Right kidney (tissue), 1 donor: ENCODE data around the gene MYO1C.
A peak's percentile ranks its signal among the peaks of the same experiment; 100 is the strongest.
"Not testable (repeated sequence)": the region's sequence is repeated elsewhere in the genome, so short reads cannot be mapped to it uniquely, and the experiment has no call there.

Experiments used
- DNase-seq: peaks from one replicate; pipeline ENCODE4 v3.0.0-alpha.2; 2016

The MYO1C gene

GRCh38 chr17:1464186-1464585, 28.3 kb downstream of the MYO1C start:
- DNase-seq = no peak

- DNase-seq = no peak
Observed at GRCh38 chr17:1462164-1463112, 30.0 kb downstream of the MYO1C start.

- no peak for DNase-seq
Observed at GRCh38 chr17:1461198-1461944, 31.1 kb downstream of the MYO1C start.

DNA sequence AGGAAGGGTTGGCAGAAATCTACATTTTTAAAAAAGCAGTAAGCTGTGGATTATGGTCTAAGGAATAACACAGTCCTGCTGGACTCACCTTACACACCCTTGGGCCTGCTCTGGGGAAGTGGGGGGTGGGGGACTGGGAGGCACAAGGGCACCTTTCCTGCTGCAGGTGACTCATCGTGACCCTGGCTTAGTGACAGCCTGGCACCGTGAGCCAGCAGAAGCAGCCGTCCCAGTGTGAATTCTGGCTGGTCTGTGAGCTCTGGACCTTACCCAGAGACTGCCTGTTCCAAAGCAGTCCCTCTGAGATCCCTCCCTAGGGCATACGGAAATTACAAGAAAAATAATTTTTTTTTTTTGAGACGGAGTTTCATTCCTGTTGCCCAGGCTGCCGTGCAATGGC, 32.3 kb downstream of the MYO1C start:
- no peak for DNase-seq

DNA sequence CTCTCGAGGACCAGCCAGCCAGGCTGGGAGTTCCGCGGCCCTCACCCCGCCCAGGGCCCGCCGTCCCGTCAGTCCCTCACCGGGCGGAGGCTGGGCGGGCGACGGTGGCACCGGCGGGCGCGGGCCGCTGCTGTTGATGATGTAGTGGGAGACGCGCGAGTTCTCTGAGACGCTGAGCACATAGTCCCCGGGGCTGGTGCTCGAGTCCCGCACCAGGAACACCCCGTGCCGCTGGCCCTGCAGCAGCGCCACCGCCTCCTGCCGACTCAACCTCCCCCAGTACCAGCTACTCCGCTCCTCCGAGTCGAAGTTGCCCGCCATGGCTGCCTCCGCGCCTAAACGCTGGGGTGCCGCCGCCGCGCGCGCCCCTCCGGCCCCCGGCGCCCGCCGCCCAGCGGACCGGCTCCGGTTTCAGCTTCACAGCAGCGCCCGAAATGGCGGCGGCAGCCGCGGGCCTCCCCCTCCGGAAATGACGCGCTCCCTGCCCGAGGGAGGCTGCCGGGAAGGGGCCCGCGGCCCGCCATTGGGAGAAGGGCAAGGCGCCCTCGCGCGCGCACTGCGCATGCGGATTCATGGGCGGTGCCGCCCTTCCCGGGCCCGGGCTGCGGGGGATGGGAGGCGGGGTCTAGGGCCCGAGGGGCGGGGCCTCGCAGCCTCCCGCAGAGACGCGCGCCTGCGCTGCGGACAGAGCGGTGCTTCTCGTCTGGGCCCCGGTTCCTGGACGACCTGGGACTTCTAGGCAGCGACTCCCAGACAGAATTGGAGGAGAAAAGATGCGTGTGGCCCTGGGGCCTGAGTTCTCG, 36.5 kb downstream of the MYO1C start, which contains the start of gene CRK:
TSS of gene CRK (minus strand) at position 436 of the 803 bp plus-strand sequence. CDS start at position 321, 115 bp downstream.
- peak; percentile 97 for DNase-seq

- DNase-seq = peak; percentile 71
Observed at GRCh38 chr17:1455291-1455796, 37.1 kb downstream of the MYO1C start.

DNA sequence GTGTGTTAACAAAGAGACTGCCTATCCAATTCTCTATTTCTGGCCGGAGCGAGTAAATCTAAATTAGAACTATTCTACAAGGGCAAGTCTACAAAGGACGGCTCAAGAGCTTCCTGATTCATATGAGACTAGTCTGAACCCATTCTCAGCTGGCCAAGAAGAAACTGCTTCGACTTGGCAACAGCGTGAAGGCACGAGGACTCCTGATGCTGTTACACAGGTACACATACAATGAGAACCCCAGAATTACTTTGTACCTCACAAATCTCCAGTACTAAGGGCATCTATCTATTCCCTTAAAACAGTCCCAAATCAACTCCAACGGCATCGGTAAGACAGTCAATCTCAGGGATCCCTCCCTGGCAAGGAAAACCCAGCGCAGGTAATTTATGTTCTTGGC, 37.9 kb downstream of the MYO1C start:
- no peak for DNase-seq

DNA sequence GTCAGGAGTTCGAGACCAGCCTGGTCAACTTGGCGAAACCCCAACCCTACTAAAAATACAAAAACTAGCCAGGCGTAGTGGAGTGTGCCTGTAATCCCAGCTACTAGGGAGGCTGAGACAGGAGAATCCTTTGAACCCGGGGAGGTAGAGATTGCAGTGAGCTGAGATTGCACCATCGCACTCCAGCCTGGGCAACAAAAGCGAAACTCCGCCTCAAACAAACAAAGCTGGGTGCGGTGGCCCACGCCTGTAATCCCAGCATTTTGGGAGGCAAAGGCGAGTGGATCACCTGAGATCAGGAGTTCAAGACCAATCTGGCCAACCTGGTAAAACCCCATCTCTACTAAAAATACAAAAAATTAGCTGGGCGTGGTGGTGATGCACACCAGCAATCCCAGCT, 38.8 kb downstream of the MYO1C start:
- DNase-seq = not testable (repeated sequence)

DNA sequence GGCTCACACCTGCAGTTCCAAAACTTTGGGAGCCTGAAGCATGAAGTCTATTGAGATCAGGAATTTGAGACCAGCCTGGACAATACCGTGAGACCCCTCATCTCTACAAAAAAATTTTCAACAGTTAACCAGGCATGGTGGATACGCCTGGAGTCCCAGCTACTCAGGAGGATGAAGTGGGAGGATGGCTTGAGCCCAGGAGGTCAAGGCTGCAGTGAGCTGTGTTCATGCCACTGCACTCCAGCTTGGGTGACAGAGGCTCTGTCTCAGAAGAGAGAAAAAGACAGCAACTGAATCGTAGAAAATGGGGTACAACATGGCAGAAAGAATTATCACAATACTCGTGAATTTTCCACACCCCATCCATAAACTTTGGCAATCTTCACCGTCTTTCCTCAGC, 39.6 kb downstream of the MYO1C start:
- DNase-seq = no peak

DNA sequence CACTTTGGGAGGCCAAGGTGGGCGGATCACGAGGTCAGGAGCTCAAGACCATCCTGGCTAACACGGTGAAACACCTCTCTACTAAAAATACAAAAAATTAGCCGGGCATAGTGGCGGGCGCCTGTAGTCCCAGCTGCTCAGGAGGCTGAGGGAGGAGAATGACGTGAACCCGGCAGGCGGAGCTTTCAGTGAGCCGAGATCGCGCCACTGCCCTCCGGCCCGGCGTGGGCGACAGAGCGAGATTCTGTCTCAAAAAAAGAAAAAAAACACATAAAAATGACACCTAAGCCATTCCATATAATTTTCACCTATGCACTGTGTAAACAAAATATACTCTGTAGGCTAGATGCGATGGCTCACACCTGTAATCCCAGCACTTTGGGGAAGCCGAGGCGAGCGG, 42.2 kb downstream of the MYO1C start:
- DNase-seq = not testable (repeated sequence)

DNA sequence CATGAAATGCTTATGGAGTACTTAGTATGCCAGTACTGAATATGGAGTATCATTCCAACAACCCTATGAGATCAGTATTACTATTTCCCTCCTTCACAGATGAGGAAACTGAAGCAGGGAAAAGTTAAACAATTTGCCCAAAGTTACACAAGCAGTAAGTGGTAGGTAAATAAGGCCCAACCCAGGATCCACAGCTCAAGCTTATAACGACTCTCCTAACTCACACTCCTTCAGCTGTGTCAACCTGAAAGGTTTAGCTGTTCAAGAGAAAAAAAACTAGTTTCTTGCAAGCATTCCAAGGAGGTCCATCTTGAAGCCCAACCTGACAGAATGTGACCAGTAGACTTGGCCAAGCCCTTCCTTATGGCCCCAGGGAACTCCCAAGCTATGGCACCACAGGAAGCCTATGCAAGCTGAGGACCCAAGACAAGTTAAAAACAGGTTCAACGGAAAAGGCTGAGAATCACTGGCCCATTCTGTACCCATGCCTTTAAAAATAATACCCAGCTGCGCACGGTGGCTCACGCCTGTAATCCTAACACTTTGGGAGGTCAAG, 43.0 kb downstream of the MYO1C start:
- DNase-seq = no peak

GRCh38 chr17:1447052-1447451, 45.4 kb downstream of the MYO1C start:
- no peak for DNase-seq

DNA sequence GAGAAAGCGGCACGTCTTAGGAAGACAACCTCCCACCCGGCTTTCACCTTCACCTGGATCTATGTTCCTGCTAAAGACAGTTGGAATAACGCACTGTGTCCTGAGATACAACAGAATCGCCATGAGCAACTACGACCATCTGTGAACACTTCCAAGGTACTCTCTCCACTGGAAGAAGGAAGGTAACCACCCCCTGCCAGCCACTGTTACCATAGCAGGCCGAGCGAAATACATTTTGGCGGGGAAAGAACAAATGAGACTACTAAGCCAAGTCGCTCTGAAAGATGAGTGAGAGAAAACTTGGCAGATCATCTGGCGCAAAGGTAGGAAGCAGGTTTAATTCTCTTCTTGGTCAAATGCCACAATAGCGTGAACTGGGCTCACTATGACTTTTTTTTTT, 46.3 kb downstream of the MYO1C start:
- DNase-seq = no peak

GRCh38 chr17:1445695-1446094, 46.8 kb downstream of the MYO1C start:
- not testable (repeated sequence) for DNase-seq

GRCh38 chr17:1442721-1443120, 49.8 kb downstream of the MYO1C start:
- not testable (repeated sequence) for DNase-seq

DNA sequence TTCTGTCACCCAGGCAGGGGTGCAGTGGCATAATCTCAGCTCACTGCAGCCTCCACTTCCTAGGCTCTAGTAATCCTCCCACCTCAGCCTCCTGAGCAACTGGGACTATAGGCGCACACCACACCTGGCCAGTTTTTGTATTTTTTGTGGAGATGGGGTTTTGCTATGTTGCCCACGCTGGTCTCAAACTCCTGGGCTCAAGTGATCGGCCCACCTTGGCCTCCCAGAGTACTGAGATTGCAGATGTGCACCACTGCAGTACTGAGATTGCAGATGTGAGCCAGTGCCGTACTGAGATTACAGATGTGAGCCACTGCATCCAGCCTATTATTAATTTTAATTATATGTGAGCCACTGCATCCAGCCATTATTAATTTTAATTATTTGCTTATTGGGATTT, 50.3 kb downstream of the MYO1C start:
- no peak for DNase-seq

DNA sequence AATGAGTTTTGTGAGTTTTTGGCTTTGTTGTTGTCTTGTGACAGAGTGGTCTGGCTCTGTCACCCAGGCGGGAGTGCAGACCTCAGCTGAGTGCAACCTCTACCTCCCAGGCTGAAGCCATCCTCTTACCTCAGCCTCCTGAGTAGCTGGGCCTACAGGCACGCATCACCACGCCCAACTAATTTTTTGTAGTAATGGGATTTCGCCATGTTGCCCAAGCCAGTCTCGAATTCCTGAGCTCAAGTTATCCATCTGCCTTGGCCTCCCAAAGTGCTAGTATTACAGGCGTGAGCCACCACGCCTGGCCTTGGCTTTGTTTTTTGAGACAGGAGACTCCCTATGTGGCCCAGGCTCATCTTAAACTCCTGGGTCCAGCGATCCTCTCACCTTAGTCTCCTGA, 51.6 kb downstream of the MYO1C start:
- no peak for DNase-seq

GRCh38 chr17:1438593-1439083, 53.8 kb downstream of the MYO1C start:
- no peak for DNase-seq

DNA sequence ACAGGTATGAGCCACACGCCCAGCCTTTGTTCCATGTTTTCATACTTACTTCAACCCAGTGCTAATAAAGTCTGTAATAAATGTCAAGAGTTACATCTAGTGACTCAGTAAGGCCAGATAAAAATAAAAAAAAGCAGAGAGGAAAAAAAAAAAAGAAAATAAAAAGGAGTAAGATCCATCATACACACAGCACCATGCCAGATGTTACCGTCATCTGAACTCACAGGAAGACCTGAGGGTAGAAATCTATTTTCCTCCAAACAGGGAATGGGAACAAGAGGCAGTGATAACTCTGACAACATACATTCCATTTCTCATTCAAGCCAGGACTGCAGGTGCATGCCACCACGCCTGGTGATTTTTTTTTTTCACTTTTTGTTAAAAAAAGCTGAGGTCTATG, 57.2 kb downstream of the MYO1C start:
- DNase-seq = no peak

DNA sequence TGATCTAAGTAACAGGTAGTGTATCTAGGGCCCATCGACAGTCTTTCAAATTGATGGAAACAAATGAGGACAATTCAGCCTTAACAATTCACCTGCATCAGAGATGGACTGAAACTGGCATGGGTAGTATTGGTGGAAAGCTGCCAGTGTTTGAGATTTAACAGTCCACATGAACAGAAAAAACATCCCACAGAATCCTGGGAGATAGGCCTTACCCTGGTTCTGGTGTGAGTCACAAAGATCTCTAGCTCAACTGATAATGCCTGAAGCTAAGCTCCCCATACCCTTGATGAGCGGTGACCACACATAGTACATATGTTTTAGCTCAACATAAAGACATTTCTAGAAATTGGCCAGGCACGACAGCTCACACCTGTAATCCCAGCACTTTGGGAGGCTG, 58.3 kb downstream of the MYO1C start:
- no peak for DNase-seq

GRCh38 chr17:1431631-1432104, 60.8 kb downstream of the MYO1C start:
- no peak for DNase-seq
